Stimulated activated CD8-positive, alpha-beta memory T cell treated with anti-CD3 and anti-CD28 coated beads, Interleukin-12 subunit alpha, Interleukin-12 subunit beta, amount 100 ng/mL, for 24 hours (primary cell): ENCODE results near the gene SLFN13.
"Not testable (repeated sequence)": the region's sequence is repeated elsewhere in the genome, so short reads cannot be mapped to it uniquely, and the experiment has no call there.

Experiments
- DNase-seq: peaks from one replicate; pipeline ENCODE4 v3.0.0-alpha.2; 2020; ENCODE audit errors: extremely low read depth

SLFN13 gene

DNA sequence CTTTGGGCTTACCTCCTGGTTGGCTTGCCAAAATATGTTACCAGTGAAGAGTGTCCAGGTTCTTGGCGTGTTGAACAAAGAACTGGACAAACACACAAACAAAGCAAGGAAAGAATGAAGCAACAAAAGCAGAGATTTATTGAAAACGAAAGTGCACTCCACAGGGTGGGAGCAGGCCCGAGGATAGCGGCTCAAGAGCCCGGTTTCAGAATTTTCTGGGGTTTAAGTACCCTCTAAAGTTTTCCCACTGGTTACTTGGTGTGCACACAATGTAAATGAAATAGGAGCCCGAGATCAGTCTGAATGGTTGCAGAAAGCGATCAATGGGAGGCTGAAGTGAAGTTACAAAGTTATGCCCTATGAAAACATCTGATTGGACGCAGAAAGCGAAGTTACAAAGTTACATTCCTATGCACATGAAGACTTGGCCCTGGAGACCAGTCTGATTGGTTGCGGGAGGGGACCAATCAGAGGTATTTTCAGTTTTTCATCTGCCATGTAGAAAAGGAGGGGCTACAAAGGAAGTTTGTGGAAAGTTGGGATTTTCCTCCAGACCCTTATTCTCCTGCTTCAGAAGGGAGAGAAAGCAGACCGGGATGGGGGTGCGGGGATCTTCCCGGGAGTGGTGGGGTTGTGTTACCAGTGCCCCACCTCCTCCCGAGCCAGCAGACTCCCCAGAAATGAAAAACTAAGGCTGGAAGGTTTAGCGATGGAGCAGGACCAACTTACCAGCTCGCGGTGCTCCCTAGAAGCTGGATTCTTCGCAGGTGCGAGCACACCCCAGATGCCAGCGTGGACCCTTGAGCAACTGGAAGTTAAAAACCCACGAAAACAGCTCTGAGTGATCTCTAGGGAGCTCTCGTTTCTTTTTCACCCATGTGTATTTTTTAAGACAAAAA, 16.1 kb downstream of the SLFN13 start, which contains the start of gene SLFN12:
Gene SLFN12, minus strand, starts transcription at position 325 of the 899 bp plus-strand sequence. CDS start 9,472 bp downstream, outside the sequence.
- DNase-seq = no peak

DNA sequence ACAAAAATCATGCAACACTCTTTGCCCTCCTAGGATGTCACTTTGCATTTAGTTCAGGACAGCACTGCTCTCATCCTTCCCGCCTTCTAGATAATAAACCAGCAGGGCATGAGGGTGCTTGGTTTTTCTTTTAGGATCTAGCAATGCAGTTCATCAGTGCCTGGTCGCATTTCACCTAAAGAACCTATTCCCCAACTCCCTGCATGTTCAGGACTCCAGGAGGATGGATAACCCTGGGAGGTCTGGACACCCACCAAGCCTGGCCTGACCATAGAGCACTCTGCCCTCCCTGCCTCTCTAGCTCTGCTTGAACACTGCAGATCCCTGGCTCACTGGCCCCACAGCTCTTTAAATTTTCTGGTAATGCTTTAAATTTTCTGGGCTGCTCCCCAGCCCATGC, 18.9 kb downstream of the SLFN13 start:
- DNase-seq = no peak

DNA sequence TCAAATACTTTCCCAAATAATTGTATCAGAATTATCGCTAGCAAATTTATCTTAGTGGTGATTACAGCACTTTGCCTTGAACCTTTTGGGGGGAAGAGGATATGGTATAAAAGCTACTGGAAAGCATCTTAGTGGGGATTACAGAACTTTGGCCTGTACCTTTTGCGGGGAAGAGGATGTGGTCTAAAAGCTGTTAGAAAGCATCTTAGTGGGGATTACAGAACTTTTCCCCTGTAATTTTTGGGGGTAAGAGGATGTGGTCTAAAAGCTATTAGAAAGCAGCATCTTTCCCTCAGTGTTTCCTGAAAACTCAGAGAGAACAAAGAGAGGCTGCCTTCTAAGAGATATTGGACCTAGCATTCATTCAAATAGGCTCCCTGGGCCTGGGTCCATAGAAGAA, 20.3 kb downstream of the SLFN13 start:
- DNase-seq = no peak

DNA sequence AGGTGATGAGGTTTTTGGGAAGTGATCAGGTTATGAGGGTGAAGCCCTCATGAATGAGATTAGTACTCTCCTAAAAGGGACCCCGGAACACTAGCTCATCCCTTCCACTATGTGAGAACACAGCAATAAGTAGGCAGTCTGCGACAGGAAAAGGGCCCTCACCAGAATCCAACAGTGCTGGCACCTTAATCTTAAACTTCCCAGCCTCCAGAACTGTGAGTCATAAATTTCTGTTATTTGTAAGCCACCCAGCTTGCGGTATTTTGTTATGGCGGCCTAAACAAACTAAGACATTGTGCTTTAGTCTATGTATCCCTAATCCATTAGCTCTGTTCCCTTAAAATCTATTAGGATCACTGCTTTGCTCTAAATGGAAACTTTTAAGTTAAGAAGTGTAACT, 24.8 kb downstream of the SLFN13 start:
- no peak for DNase-seq

DNA sequence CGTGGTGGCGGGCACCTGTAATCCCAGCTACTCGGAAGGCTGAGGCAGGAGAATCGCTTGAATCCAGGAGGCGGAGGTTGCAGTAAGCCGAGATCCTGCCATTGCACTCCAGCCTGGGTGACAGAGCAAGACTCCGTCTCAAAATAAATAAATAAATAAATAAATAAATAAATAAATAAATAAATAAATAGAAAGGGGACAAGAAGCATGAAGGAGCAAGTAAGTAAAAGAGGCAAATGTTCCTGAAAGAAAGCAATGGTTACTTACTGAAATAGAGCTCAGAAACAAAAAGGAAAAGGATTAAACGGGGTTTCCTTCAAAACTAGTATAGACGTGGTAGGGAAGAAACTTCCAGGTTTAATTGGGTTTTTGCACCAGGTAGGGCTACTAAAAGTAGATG, 27.5 kb downstream of the SLFN13 start:
- not testable (repeated sequence) for DNase-seq

DNA sequence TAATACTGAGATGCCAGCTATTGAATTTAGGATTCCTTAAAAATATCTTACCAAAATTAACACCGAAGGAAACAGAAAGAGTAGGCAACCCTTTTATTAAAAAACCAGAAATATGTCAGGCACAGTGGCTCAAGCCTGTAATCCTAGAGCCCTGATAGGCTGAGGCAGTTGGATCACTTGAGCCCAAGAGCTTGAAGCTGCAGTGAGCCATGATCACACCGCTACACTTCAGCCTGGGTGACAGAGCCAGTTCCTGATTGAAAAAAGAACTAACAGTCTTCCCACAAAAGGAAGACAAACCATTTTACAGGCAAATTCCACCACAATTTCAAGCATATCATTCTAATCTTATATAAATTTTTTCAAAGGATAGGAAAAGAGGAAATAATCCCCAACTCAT, 31.9 kb downstream of the SLFN13 start:
- DNase-seq = no peak

DNA sequence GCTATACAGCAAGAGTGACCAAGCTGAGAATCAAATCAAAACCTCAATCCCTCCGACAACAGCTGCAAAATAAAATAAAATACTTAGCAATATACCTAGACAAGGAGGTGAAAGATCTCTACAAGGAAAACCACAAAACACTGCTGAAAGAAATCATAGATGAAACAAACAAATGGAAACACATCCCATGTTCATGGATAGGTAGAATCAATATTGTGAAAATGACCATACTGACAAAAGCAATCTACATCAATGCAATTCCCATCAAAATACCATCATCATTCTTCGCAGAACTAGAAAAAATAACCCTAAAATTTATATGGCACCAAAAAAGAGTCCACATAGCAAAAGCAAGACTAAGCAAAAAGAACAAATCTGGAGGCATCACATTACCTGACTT, 33.9 kb downstream of the SLFN13 start:
- DNase-seq = not testable (repeated sequence)

DNA sequence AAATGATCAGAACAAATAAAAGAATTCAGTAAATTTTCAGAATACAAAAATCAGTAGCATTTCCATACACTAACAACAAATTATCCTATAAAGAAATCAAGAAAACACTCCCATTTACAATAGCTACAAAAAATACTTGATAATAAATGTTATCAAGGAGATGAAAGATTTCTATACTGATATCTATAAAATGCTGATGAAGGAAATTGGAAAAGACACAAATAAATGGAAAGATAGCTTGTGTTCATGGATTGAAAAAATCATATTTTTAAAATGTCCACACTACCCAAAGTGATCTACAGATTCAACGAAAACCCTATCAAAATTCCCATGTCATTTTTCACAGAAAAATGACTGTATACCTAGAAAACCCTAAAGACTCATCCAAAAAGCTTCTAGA, 34.3 kb downstream of the SLFN13 start:
- no peak for DNase-seq

DNA sequence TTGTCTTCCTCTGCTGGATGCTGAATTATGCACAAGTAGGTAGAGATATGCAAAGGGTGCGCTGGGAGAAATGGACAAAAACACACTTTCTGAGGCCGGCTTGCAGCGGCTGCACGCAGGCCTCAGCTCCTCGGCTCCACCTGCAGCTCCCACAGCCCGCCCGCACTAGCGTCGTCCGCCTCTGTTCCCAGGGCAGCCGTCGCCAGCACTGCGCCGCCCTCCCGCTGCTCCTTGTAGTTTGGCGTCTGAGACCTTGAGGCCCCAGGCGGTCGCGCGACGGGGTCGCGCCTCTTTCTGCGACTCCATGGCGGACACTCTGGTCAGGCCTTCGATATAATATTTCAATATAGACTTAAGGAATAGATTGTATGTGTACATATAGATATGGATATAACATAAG, 41.0 kb downstream of the SLFN13 start:
- DNase-seq = no peak

DNA sequence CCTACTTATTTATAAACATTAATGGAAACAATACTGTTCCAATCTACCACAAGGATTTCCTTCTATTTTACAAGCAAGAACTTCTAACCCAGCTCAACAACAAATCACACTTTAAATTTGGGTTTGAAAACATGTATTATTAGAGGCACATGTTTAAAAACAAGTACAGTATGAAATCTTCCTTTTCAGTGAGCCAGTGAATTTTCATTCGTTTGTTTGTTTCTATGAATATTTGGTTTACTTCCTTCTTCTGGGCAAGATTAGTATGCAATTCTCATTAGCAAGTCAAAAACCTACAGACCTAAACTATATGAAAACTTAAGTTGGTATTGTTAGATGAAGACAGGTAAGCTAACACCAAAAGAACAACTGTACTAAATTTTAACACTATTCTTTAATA, 42.0 kb downstream of the SLFN13 start:
- no peak for DNase-seq

DNA sequence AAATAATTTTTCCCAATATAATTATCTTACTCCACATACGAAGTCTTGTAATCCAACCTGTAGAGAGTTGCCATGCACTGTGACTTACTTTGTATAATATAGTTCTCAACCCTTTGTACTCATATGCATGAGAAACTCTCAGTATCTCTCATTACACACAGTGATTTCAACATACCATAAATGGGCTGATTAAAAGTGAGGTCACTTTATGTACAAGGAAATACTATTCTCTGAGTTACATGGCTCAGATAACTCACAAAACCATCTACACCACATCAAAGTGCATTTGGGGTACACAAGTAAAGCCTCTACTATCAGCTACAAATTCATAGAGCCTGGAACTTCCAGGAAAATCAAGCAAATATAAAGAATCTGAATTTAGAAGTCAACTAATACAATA, 44.2 kb downstream of the SLFN13 start:
- no peak for DNase-seq

DNA sequence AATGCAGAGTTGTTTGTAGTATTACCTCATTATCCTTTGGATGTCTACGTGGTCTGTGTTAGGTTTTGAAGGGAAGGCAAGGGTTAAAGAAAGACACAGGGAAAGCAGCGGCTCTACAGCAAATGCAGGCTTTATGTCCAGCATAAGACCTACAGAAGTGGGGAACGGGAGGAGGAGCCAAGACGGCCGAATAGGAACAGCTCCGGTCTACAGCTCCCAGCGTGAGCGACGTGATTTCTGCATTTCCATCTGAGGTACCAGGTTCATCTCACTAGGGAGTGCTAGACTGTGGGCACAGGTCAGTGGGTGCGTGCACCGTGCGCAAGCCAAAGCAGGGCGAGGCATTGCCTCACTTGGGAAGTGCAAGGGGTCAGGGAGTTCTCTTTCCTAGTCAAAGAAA, 54.8 kb downstream of the SLFN13 start:
- DNase-seq = not testable (repeated sequence)

DNA sequence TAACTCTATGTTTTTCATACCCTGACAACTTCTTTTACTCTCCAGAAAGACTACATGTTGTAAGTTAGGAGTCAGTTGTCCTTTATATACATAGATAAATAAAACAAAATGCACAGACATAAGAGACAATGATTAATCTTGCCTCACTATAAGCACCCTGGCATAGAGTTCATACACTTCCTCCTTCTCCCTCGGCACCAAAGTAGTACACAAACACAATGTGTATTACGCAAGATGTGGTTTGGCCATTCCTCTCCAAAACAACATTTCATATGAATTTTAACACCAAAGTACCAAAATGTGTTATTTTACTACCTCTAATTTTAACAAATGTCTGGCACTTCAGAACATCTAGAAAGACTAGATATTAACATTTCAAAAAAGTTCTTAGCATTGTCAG, 57.9 kb downstream of the SLFN13 start:
- DNase-seq = no peak

DNA sequence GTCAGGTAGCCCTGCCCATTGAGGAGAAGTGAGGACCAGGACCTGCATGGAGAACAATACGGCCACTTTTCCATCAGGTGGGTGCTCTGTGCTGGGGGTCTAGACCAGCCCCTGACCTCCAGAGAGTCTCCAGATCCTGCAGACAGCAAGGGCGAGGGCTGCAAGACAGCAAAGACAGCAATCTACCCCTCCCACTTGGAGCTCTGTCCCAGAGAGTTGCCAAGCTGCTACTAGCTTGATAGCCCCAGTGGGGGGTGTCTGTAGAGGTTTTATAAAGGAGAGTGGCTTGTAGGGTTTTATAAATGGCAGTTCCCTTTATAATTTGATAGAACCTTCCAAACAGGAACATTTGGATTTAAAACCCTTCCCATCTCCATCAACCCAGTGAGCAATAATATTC, 58.4 kb downstream of the SLFN13 start:
- DNase-seq = no peak

DNA sequence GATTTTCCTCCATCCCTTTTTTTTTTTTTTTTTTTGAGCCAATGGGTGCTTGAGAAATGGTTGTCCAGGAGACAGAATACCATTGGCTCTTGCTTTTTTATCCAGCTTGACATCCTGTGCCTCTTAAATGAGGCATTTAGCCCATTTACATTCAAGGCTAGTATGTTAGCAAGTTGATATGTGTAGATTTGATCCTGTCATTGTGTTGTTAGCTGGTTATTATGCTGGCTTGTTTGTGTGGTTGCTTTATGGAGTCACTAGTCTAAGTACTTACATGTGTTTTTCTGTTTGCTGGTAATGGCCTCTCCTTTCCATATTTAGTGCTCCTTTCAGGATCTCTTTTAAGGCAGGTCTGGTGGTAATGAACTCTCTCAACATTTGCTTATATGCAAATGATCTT, 61.1 kb downstream of the SLFN13 start:
- no peak for DNase-seq
